ENCODE results near the gene ALG3. TPM values are rescaled to one million over a fixed set of nuclear protein-coding genes. Genes with fewer than 3 reads are reported as not detected.

The ALG3 gene
- total RNA-seq, 1 donor from 2014 or later, result 23.7 TPM

DNA sequence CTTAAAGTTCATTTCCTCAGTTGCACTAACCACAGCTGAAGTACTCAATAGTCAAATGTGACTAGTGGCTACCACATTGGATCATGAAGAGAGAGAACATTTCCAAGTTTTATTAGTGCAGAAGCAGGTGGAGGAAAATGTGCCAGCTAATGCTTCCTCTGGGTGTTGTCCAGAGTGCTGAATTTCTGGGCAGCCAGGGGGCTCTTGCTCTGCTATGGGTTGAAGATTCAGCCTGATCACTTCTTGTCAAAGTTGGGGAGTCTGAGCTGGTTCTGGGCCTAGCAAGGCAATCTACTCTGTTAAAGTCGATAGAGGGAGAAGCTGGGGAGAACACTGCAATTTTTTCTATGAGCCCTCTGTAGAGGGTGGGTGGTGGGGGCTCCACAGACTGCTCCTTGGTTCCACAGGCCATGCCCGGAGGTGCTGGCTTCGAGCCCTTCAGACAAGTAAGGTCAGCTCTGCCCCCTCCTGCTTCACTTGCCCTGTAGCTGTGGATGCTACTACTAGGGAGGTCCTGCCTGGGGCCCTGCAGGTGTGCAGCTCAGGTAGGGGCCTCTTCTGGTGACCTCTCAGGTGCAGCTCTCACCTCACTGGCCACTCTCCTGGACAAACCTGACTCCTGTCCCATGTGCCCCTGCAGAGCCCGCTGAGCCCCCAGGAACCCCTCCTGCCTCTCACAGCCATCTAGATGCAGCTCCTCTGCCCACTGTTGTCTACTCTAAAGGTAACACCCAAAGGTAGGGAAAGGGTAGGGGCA lies 8.2 kb downstream of the ALG3 start:
- Histone ChIP-seq H3K4me2 (no peak overlapping the region), H3K9ac (no peak overlapping the region), H3K4me3 (no peak overlapping the region), H3K79me2 (ENCODE audit: low read depth) (no peaks in the 10 kb centered on the region), H3K36me3 (no peaks in the 10 kb centered on the region), H3K27me3 (no peaks in the 10 kb centered on the region), H4K20me1 (ENCODE audit: low read depth) (peaks cover 31% of the 10 kb centered on the region), H3K4me1 (no peaks in the 10 kb centered on the region), H2AFZ (replicated peaks) (no peak overlapping the region), H3F3A (ENCODE audit: low read depth) (peaks cover 5% of the 10 kb centered on the region), H3K9me3 (ENCODE audit: low read depth) (no peaks in the 10 kb centered on the region), H3K27ac (no peak overlapping the region)
- TF ChIP-seq, protein P1, sequence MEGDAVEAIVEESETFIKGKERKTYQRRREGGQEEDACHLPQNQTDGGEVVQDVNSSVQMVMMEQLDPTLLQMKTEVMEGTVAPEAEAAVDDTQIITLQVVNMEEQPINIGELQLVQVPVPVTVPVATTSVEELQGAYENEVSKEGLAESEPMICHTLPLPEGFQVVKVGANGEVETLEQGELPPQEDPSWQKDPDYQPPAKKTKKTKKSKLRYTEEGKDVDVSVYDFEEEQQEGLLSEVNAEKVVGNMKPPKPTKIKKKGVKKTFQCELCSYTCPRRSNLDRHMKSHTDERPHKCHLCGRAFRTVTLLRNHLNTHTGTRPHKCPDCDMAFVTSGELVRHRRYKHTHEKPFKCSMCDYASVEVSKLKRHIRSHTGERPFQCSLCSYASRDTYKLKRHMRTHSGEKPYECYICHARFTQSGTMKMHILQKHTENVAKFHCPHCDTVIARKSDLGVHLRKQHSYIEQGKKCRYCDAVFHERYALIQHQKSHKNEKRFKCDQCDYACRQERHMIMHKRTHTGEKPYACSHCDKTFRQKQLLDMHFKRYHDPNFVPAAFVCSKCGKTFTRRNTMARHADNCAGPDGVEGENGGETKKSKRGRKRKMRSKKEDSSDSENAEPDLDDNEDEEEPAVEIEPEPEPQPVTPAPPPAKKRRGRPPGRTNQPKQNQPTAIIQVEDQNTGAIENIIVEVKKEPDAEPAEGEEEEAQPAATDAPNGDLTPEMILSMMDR (IDR thresholded peaks at IDR 0.05), result no peak
- TF ChIP-seq EZH2phosphoT487 (IDR thresholded peaks at IDR 0.05) (no peak), EZH2 (IDR thresholded peaks at IDR 0.05) (no peak)
- H3K9me3 Mint-ChIP-seq, result no peaks in the 10 kb centered on the region
- no peaks in the 10 kb centered on the region for H3K4me1 Mint-ChIP-seq
- peak; percentile 59 for DNase-seq (ENCODE audit: low spot score)
- peaks cover 11% of the 10 kb centered on the region for H3K27me3 Mint-ChIP-seq (ENCODE audit: insufficient read depth, low read depth)
- peak overlapping the region; percentile 24 for H3K4me3 Mint-ChIP-seq
- H3K36me3 Mint-ChIP-seq, result peaks cover 1% of the 10 kb centered on the region
- no peak overlapping the region for H3K27ac Mint-ChIP-seq

DNA sequence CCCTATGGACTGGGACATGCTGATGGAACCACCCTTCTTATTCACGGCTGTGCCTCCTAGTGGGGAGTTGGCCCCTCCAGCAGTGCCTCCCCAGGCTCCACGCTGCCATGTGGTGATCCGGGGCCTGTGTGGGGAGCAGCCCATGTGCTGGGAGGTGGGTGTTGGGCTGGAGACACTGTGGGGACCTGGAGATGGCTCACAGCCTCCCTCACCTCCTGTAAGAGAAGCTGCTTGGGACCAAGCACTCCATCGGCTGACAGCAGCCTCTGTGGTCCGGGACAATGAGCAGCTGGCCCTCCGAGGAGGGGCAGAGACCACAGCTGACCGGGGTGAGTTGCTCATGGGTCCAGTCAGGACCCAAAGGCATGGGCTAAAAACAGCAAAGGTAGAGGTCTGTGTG lies 9.1 kb downstream of the ALG3 start:
- peaks cover 1% of the 10 kb centered on the region for H3K36me3 Mint-ChIP-seq
- no peak overlapping the region for H3K27ac Mint-ChIP-seq
- no peak overlapping the region for H2AFZ ChIP-seq (replicated peaks)
- TF ChIP-seq EZH2phosphoT487 (IDR thresholded peaks at IDR 0.05), result no peak
- TF ChIP-seq, protein P1 (IDR thresholded peaks at IDR 0.05), result no peak
- no peaks in the 10 kb centered on the region for H3K27me3 ChIP-seq
- H3K4me1 ChIP-seq, result no peaks in the 10 kb centered on the region
- H4K20me1 ChIP-seq (ENCODE audit: low read depth), result peaks cover 31% of the 10 kb centered on the region
- H3K4me3 ChIP-seq, result no peak overlapping the region
- no peaks in the 10 kb centered on the region for H3K9me3 Mint-ChIP-seq
- H3K4me3 Mint-ChIP-seq, result no peak overlapping the region
- H3F3A ChIP-seq (ENCODE audit: low read depth), result peaks cover 5% of the 10 kb centered on the region
- H3K9ac ChIP-seq, result no peak overlapping the region
- H3K27me3 Mint-ChIP-seq (ENCODE audit: insufficient read depth, low read depth), result peaks cover 14% of the 10 kb centered on the region
- no peak overlapping the region for H3K4me2 ChIP-seq
- no peaks in the 10 kb centered on the region for H3K4me1 Mint-ChIP-seq
- no peak for DNase-seq (ENCODE audit: low spot score)
- no peaks in the 10 kb centered on the region for H3K79me2 ChIP-seq (ENCODE audit: low read depth)
- no peaks in the 10 kb centered on the region for H3K36me3 ChIP-seq
- no peaks in the 10 kb centered on the region for H3K9me3 ChIP-seq (ENCODE audit: low read depth)
- no peak overlapping the region for H3K27ac ChIP-seq

DNA sequence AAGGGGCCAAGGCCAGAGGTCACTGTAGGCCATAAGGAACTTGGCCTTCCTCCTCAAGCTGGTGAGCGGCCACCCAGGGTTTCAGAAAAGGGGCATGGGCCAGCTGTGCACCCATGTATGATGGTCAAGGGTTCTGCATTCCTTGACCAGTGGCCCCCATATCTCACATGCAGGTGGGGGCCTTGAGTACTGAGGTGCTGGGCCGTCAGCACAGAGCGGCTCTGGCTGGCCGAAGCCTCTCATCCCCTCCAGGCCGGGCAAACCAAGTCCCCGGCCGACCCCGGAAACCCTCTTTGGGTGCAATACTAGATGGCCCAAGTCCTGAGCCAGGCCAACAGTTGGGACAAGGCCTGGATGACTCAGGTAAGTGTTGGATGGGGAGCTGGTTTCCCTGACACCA lies 9.5 kb downstream of the ALG3 start:
- H3K4me3 ChIP-seq, result no peak overlapping the region

More for the DNA sequence above, 9.5 kb downstream of the ALG3 start:
- no peak overlapping the region for H2AFZ ChIP-seq (replicated peaks)
- H3K9ac ChIP-seq, result no peak overlapping the region
- Mint-ChIP-seq H3K4me3 (no peak overlapping the region), H3K4me1 (no peaks in the 10 kb centered on the region), H3K27ac (no peak overlapping the region), H3K9me3 (no peaks in the 10 kb centered on the region), H3K27me3 (ENCODE audit: insufficient read depth, low read depth) (peaks cover 14% of the 10 kb centered on the region), H3K36me3 (peaks cover 1% of the 10 kb centered on the region)
- H3K27ac ChIP-seq, result no peak overlapping the region
- no peaks in the 10 kb centered on the region for H3K9me3 ChIP-seq (ENCODE audit: low read depth)
- H3K27me3 ChIP-seq, result peaks cover 5% of the 10 kb centered on the region
- TF ChIP-seq EZH2 (IDR thresholded peaks at IDR 0.05) (no peak), EZH2phosphoT487 (IDR thresholded peaks at IDR 0.05) (no peak)
- TF ChIP-seq, protein P1 (IDR thresholded peaks at IDR 0.05), result no peak
- H3F3A ChIP-seq (ENCODE audit: low read depth), result peaks cover 5% of the 10 kb centered on the region
- no peak overlapping the region for H3K4me2 ChIP-seq
- no peaks in the 10 kb centered on the region for H3K79me2 ChIP-seq (ENCODE audit: low read depth)
- no peak for DNase-seq (ENCODE audit: low spot score)
- no peaks in the 10 kb centered on the region for H3K36me3 ChIP-seq
- no peaks in the 10 kb centered on the region for H3K4me1 ChIP-seq
- peaks cover 31% of the 10 kb centered on the region for H4K20me1 ChIP-seq (ENCODE audit: low read depth)
